ENCODE data around the gene ALCAM. TPM values are rescaled to one million over a fixed set of nuclear protein-coding genes. Genes with fewer than 3 reads are reported as not detected.

Gene ALCAM
- total RNA-seq, 4 donors from 2014 or later = 23.9 to 45.2 (median 40.5) TPM

DNA sequence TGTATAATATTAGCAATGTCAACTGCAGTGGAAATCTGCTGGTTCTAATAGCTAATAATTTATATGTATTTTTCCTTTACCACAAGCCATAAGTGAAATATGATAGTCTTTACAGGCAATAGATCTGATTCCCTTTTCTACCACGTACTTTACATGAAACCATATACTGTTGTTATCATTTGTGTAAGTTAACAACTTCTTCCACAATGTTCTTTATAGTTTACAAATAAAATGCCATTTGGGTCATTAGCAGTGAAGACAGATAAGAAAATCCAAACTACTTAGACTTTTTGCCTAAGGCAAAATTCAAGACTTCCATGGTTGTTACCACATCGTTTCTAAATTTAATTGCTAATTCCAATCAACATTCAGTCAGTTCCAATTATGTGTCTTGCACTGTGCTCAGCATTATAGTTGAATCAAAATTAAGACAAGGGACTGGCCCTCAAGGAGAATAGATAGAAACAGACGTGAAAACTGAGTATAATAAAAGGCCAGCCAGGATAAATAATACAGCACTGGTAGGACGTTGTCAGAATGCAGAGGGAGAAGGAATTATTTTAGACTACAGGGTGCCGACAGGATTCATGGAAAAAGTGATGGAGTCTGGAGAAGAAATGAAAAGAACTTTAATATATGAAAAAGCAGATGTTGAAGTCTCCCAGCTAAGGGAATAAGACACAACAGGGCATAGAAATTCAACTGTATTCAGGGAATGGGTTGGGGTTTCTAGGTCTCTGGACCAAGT is 249.8 kb downstream of the ALCAM start:
- DNase-seq (ENCODE audit: low spot score in 2 of 2) = no peak
- H3K27me3 ChIP-seq = no peaks in the 10 kb centered on the region
- WGBS, 2 donors = 34 to 46% methylated on average over 5 of the region's 5 CpGs
- H3K9me3 ChIP-seq = no peaks in the 10 kb centered on the region
- H3K4me3 ChIP-seq = no peak overlapping the region
- H3K27ac ChIP-seq = no peak overlapping the region
- H3K4me1 ChIP-seq = no peaks in the 10 kb centered on the region
- TF ChIP-seq, protein P1, sequence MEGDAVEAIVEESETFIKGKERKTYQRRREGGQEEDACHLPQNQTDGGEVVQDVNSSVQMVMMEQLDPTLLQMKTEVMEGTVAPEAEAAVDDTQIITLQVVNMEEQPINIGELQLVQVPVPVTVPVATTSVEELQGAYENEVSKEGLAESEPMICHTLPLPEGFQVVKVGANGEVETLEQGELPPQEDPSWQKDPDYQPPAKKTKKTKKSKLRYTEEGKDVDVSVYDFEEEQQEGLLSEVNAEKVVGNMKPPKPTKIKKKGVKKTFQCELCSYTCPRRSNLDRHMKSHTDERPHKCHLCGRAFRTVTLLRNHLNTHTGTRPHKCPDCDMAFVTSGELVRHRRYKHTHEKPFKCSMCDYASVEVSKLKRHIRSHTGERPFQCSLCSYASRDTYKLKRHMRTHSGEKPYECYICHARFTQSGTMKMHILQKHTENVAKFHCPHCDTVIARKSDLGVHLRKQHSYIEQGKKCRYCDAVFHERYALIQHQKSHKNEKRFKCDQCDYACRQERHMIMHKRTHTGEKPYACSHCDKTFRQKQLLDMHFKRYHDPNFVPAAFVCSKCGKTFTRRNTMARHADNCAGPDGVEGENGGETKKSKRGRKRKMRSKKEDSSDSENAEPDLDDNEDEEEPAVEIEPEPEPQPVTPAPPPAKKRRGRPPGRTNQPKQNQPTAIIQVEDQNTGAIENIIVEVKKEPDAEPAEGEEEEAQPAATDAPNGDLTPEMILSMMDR (IDR thresholded peaks at IDR 0.05) = no peak
- TF ChIP-seq POLR2A (IDR thresholded peaks at IDR 0.05) = no peak
- no peak for TF ChIP-seq EP300 (IDR thresholded peaks at IDR 0.05)
- no peaks in the 10 kb centered on the region for H3K36me3 ChIP-seq

DNA sequence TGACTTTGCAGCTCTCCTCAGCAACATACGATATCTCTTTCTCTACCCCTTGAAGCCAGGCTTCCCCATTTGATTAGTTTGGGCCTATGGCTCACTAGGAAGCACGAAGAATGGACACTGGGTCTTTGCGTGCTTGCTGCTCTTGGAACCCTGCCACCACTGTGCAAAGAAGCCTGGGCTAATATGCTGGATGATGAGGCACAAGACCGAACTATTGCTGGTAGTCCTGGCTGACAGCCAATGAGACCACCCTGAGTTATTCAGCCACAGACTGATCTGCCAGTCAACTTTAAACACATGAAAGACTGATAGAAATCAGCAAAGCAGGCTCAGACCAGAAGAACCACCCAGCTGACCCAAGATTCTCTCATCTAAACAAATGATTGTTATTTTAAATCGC is 251.8 kb downstream of the ALCAM start:
- no peaks in the 10 kb centered on the region for H3K4me1 ChIP-seq
- H3K36me3 ChIP-seq = no peaks in the 10 kb centered on the region
- no peak overlapping the region for H3K27ac ChIP-seq
- no peaks in the 10 kb centered on the region for H3K27me3 ChIP-seq
- 50 to 66% methylated on average over 5 of the region's 5 CpGs for WGBS, 2 donors
- H3K9me3 ChIP-seq = no peaks in the 10 kb centered on the region
- TF ChIP-seq POLR2A (IDR thresholded peaks at IDR 0.05) (no peak), EP300 (IDR thresholded peaks at IDR 0.05) (no peak)
- TF ChIP-seq, protein P1 (IDR thresholded peaks at IDR 0.05) = no peak
- H3K4me3 ChIP-seq = no peak overlapping the region
- DNase-seq (ENCODE audit: low spot score in 2 of 2) = no peak

DNA sequence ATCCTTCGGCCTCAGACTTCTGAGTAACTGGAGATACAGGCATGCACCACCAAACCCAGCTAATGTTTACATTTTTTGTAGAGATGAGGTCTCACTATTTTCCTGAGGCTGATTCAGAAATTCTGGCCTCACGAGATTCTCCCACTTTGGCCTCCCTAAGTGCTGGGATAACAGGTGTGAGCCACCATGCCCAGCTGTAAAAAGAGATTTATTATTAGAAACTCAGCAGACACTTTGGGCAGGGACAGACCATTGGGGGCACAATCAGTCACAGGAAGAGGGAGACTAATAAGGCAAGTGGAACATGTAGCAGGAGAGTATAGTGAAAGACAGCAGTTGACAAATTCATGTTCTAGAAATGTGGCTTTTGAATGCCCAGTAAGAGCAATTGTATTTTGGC is 252.9 kb downstream of the ALCAM start:
- no peak overlapping the region for H3K27ac ChIP-seq
- H3K36me3 ChIP-seq = no peaks in the 10 kb centered on the region
- no peaks in the 10 kb centered on the region for H3K4me1 ChIP-seq
- no peak for DNase-seq (ENCODE audit: low spot score in 2 of 2)
- H3K4me3 ChIP-seq = no peak overlapping the region
- no peaks in the 10 kb centered on the region for H3K27me3 ChIP-seq
- 89 to 91% methylated on average over 2 of the region's 2 CpGs for WGBS, 2 donors
- TF ChIP-seq EP300 (IDR thresholded peaks at IDR 0.05) = no peak
- no peak for TF ChIP-seq POLR2A (IDR thresholded peaks at IDR 0.05)
- TF ChIP-seq, protein P1 (IDR thresholded peaks at IDR 0.05) = no peak
- H3K9me3 ChIP-seq = no peaks in the 10 kb centered on the region

DNA sequence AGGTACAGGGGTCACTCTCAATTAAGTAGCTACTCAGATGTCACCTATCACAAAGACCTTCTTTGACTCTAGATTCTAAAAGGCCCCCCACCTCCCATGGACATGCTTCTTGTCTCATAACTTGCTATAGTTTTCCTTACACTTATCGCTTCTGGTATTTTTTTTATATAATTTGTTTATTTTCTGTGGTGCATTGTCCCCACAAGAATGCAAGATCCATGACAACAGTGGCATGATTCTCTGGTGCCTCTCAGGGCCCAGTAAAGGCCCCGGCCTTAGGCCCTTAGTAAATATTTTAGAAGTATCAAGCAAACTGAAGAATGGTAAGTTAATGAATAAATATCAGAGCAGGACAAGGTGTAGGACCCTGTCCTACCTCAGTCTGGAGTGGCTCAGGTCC is 253.5 kb downstream of the ALCAM start:
- Histone ChIP-seq H3K36me3 (no peaks in the 10 kb centered on the region), H3K4me3 (no peak overlapping the region), H3K9me3 (no peaks in the 10 kb centered on the region), H3K4me1 (no peaks in the 10 kb centered on the region), H3K27me3 (no peaks in the 10 kb centered on the region), H3K27ac (no peak overlapping the region)
- DNase-seq (ENCODE audit: low spot score in 2 of 2) = no peak
- 85 to 88% methylated on average over 2 of the region's 2 CpGs for WGBS, 2 donors
- no peak for TF ChIP-seq POLR2A (IDR thresholded peaks at IDR 0.05)
- no peak for TF ChIP-seq EP300 (IDR thresholded peaks at IDR 0.05)
- TF ChIP-seq, protein P1 (IDR thresholded peaks at IDR 0.05) = no peak

DNA sequence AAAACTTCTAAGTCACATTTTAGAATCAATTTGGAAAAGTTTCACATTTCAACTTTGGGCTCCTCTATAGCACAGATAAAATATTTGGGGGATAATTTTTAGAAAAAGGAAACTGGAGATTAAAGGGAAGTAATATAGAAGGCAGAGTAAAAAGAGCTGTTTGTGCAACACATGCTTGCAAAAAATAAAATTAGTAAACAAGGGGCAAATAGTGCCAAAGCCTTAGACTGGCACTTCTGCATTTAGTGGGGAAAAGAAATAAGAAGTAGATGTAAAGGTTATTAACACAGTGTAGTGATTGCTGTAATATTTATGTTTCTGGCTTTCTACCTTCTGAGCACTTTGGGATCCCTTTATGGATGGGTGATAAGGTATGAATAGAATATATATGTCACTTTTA is 255.5 kb downstream of the ALCAM start:
- TF ChIP-seq EP300 (IDR thresholded peaks at IDR 0.05) (no peak), POLR2A (IDR thresholded peaks at IDR 0.05) (no peak)
- TF ChIP-seq, protein P1 (IDR thresholded peaks at IDR 0.05) = no peak
- H3K9me3 ChIP-seq = no peaks in the 10 kb centered on the region

More for the DNA sequence above, 255.5 kb downstream of the ALCAM start:
- Histone ChIP-seq H3K4me1 (no peaks in the 10 kb centered on the region), H3K27ac (no peak overlapping the region), H3K4me3 (no peak overlapping the region), H3K36me3 (no peaks in the 10 kb centered on the region), H3K27me3 (no peaks in the 10 kb centered on the region)
- no peak for DNase-seq (ENCODE audit: low spot score in 2 of 2)
